Epidermal melanocyte (primary cell): ENCODE measurements around the gene HIP1R.
A peak's percentile ranks its signal among the peaks of the same experiment; 100 is the strongest.

Experiments
- DNase-seq: peaks from one replicate; pipeline ENCODE4 v3.0.0; 2011; ENCODE audit warnings: low spot score; ENCODE audit not compliant: insufficient read length

The HIP1R gene

DNA sequence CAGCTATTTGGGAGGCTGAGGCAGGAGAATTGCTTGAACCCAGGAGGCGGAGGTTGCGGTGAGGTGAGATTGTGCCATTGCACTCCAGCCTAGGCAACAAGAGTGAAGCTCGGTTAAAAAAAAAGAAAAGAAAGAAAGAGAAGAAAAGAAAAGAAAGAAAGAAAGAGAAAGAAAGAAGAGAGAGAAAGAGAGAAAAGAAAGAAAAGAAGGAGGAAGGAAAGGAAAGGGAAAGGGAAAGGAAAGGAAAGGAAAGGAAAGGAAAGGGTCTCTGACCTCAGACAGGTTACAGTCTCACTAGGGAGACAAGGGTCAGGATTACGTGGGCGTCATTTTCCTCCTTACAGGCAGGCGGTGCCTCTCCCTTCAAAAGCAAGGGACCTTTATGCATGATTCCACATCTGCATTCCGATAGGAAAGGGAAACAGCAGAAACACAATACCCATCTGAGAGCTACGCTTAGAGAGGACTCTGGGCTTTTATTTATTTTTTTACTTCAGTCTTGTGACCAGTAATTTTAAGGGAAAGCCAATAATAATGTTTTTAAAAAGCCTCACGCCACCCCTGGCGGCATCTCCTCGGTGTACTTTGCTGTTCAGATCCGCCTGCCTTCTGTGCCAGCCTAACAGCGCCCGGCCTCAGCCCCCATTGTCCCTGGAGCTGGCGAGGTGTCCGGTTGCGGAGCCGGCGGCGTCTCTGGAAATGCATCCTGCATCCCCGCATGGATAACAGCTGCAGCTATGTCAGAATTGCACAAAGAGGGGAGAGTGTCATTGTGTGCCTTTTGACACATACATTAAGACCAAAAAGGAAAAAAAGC, 945 bp upstream of the HIP1R start:
- peak; percentile 80 for DNase-seq

DNA sequence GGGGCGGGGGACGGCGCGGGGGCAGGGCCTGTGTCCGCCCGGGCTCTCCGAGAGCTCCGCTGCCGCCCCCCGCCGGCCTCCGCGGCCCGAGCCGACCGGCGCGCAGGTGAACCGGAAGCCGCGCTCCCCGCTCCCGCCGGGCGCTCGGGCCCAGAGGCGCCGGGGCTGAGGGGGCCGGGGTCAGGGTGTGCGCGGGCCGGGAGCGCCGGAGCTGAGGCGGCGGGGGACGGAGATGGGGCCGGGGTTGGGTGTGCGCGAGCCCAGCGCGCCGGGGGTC, 431 bp downstream of the HIP1R start:
- DNase-seq: no peak

DNA sequence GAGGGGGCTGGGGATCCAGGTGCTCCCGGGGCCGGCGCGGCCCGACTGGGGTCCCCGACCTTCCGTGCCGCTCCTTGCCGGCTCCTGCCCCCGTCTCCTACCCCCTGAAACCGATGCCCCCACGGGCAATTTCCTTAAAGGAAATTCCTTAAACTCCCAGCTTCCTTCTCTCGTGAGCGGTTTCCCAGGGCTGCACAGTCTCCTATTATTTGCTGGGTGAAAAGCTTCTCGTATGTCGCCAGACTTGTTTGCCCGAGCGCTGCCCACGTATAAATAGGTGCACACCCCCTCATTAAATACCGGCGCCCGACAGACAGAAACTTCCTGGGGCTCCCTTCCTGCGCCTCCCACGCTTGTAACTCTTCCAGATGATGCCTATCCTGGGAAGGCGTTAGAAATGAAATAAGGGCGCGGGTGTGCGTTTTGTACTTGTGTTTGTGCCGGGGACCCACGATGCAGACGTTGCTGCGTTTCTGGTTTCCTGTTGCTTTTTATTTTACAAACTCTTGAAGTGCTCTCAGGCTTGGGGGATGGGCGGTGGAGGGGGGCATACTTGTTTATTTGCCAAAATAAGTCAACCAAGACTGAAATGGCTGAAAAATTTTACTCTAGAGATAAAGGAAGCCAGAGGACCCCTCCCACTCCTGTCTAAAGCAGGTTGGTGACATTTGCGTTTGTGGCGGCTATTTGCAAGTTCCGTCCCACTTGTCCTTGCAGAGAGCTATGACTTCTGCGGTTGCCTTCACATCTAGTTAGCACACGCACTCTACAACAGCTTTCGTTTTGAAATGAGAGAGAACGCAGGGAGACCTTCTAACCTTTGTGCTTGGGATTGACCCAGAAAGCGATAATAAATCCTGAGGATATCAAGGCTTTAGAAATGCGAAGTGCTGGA, 1.0 kb downstream of the HIP1R start:
- no peak for DNase-seq

DNA sequence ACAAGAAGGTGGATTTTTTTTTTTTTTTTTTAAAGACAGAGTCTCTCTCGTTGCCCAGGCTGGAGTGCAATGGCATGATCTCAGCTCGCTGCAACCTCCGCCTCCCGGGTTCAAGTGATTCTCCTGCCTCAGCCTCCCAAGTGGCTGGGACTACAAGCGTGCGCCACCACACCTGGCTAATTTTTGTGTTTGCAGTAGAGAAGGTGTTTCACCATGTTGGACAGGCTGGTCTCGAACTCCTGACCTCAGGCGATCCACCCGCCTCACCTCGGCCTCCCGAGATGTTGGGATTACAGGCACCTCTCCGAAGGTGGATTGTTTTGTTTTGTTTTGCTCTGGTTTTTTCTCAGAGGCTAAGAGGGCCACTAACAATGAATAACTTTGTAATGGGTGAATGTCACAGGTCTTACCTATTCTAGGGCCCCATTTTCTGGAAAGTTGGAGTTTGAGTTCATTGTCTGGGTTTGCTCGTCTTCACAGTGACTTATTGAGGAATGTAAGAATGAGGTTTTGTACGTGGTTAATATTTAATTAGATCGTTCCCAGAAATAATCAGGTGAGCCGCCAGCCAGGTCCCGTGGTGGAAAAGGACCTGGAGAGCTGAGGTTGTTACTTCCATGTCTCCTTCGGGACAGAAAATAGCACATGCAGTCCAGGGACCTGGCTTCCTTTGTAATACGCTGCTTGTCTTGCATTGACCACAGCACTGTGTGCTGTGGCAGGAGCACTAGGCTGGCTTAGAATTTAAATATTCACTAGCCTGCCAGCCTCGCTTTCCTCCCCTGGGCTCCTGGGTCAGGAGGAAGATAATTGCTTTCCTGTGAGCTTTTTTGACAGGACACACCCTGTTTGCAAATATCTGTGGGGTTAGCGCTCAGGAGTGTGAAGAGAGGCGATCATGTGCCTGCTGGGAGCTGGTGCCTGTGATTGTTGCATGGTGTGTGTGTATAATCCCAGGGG, 2.3 kb downstream of the HIP1R start:
- no peak for DNase-seq

DNA sequence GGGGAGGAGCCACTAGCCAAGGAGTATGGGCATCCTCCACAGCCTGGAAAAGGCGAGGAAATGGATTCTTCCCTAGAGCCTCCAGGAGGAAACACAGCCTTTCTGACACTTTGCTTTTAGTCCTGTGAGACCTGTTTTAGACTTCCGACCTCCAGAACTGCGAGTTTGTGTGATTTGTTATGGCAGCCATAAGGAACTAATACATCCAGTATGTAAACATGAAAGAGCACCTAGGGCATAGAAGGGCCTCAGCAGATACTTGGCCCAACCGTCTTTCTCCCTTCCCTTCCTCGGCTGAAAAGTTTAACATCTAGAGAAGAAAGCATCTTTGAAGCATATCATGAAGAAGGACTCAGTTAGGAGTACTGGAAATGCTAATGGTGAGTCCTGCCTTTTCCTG, 3.6 kb downstream of the HIP1R start:
- no peak for DNase-seq

DNA sequence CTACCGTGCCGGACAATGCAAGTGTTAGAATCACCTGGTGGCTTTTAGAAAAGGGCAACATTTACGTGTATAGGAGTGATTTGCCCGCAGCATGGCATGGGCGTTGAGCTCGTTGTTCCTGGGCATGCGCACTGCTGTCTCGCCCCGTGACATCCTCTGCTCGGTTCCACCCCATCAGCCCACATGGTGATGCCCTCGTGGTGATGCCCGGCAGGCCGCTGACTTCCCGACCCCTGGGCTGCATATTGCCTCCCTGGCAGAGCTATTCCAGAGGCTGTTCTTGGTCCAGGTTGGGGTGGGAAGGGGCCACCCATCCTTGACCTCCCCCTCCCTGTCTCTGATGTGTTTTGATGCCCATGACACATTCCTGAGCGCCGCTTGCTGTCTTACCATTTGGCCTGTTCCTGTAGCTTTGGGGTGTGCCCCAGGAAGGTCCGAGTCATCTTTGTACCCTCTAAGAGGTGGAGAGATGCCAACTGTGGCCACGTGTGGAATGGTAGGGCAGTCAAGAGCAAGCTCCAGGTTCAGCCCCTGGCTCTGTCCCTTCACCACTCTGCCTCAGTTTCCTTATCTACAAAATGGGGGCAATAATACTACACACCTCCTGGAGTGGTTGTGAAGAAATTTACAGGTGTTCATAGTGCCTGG, 4.8 kb downstream of the HIP1R start:
- DNase-seq: no peak

DNA sequence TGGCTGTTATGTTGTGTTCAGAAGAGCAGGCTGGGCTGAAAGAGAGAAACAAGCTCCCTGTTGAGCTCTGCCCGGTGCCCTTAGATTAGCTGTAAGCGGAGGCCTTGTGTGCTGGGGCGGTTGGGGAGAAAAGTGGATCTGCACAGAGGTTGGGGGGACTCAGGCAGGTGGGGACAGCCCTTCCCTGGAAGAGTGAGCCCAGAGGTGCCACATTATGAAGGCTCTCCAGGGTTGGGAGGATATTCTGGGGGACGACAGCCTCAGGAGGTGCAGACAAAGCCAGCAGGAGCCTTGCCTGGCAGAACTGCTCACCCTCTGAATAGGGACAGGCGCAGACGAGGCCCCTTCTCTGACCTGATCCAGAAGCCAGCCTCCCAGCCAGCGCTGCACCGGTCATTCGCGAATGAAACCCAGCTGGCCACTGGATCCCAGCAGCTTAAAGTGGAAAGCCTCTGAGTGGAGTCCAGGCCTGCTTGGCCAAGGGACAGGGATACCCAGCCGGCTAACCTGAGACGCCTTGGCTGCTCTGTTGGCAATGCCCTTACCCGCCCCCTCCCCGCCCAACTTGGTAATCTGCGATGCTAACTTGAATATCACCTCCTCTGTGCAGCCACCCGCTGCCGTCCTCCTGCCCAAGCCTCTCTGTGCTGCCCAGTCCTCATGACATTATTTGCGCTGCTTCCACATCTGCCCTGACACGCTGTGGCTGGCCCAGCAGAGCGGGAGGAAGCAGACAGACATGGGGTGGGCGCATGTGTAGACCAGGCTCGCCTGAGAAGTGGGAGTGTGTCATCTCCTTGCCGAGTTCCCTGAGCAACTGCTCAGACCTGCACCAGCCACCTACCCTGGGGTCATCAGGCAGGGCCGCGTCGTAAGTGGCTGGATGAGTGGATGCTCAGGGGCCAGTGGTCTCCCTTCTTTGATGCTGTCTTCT, 5.6 kb downstream of the HIP1R start:
- DNase-seq: no peak

DNA sequence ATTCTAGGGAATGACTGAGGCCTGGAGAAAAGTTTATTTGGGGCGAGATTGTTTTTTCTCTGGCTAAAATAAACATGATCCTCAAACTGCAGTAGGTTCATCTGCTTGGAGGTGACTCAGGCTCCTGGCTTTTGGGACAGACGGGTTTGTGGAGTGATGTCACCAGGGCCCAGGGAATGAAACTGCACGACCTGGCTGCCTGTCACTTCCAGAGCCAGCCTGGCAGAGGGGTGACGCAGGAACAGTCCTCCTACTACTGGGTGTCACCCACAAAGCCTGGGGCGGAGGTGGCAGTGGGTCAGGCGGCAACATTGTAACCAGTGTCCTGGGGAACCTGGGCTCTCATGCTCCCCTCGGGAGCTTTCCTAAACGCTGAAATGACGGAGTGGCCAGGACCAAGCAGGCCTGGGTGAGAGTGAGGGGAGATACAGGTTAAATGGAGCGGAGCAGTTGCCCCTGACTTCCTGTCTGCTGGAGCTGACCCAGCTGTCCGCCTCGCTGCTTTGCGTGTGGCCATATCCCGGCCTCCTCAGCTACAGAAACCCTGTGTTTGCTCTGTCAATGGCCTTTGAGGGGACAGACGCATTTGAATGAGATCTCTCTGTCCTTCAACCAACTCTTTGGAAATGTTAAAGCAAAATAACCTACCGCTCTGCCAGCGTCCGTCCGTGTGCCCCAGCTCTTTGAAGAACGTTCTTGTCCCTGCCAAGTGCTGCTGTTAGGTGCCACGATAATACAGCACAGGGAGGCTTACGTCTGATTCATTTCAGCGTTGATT, 6.5 kb downstream of the HIP1R start:
- no peak for DNase-seq

DNA sequence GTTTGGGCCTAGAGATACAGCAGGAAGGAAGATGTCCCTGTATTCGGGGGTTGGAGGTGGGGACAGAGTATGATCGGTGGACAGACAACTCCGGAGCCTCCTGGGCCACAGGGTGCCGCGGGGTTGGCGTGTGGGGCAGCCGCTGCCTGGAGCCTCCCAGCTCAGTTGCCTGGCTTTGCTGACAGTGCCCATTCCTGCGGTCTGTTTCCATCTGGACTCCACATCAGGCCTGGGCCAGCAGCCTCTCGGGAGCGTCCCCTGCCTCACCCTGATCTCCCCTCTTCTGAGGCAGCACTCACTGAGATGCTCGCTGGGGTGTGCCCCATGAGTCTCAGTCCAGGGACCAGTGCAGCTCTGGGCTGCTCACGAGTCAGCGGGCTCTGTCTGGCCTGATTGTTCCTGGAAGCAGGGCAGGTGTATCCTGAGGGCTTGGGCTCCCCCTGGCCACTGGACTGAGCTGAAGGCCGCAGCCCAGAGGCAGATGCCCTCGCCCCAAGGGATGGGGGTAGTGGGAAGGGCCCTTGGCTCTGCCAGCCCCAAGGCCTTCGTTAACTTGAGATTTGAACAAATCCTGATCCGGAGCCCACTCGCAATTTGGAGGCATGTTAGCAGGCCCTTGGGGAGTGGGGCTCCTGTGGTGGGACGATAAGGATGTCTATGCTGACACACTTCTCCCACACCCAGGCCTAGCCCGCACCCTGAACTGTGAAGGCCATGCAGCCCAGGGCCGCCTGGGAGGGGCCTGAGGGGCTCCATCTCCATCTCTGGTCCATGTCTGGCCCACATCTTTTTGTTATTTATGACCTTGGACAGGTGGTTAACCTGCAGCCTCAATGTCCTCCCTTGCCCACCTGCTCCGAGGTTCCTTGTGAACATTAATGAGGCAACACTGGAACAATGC, 7.5 kb downstream of the HIP1R start:
- peak; percentile 87 for DNase-seq

DNA sequence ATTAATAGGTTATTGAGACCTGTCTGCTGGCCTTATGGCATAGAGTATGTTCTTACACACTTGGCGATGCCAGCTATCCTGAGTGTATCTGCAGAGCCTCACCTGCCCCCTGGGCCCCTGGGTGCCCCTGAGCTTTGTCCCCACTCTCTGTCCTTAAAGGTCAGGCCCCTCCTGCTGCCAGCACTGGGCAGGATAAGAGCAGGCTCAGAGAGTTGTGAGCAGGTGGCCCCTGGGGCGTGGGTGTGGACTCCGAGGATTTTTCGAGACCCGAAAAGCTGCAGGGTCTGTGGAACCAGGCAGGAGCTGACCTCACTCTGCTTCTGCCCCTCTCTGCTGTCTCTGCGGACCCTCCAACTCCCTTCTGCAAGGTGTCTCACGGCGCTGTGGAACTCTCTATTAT, 8.2 kb downstream of the HIP1R start:
- DNase-seq: no peak

DNA sequence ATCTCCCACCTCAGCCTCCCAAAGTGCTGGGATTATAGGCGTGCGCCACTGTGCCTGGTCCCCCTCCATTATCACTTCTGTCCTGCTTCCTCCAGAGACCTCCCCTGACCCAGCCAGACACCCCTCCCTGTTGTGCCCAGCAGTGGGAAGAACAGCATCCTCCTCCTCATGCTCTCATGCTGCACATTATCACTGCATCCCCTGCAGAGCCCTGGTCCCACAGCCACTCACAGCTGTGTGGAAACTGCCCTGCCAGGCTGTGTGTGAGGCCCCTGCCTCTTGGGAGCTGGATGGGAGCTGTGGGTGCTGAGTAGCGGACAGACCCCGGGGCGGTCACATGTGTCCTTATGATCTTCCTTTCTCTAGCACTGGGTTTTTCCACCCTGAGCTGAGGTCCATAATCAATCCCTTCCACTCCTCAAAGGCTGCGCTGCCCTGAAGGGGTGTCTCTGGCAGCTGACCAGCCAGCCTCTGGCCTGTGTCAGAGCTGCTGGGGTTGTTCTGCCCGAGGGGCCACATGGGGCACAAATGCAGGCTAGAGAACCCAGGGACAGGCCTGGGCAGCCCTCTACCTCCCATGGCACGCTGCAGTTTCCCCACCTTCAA, 9.2 kb downstream of the HIP1R start:
- DNase-seq: peak; percentile 98

DNA sequence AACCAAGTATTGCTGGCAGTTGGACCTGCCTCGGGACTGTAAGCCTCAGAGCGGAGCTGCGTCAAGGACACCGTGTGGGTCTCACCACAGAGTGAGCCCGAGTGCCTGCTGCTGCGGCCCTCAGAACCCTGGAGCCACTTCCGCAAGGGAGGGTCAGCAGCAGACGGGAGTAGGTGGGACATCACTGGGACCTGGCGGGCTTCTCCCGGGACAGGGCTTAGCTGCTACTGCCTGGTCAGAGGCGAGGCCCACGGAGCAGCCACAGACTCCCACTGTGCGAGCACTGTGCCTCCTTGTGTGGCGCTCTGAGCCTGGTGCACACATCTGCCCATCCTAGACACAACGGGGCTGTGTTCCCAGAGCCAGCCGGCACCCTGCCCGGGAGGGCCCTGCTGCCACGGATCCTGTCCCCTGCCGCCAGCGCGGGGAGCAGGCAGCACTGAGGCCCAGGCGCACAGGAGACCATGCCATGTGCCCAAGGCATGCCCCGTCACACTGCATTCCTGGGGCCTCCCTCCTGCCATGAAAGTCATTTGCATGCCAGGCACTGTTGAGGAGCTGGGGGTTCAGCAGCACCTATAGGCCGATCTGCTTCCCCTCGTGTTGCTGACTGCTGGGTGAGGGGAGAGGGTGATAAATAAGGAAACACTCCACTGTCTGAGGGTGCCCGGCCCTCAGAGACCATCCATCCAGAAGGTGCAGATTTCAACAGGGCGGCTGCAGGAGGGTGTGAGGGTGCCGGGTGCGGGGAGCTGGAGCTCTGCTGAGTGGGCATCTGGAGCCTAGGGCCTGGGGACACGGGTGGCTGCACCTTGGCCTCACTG, 10.0 kb downstream of the HIP1R start:
- no peak for DNase-seq

DNA sequence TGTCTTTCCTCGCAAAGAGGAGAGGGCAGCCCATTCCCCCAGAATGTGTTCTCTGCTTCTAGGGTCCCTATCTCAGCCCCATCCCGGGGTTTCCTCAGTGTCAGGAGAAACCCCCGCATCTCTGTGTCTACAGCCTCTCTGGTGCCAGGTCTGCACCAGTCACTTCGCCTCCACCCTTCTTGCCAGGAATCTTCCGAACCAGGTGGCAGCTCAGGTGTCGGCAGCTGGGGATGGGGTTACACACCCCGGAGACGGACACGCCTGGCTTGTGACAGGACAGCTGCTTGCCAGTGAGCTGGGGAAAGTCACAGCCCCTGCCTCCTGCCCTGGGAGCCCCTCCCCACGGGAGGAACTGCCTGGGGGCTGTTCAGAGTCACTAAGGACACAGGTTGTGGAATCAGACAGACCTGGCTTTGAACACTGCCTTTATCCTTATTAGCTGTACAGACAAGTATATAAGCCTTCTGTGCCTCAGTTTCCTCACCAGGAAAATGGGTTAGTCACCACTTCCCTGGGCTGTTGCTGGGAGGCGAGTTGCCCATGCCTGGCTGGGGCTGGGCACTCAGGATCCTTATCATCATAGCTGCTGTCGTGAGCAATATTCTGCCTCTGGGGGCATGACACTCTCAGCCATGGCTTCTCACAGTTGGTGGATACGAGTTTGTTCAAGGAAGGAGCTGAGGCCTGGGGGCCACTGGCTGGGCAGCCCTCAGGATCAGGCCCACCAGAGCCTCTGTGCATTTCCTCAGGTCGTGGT, 10.8 kb downstream of the HIP1R start:
- no peak for DNase-seq

DNA sequence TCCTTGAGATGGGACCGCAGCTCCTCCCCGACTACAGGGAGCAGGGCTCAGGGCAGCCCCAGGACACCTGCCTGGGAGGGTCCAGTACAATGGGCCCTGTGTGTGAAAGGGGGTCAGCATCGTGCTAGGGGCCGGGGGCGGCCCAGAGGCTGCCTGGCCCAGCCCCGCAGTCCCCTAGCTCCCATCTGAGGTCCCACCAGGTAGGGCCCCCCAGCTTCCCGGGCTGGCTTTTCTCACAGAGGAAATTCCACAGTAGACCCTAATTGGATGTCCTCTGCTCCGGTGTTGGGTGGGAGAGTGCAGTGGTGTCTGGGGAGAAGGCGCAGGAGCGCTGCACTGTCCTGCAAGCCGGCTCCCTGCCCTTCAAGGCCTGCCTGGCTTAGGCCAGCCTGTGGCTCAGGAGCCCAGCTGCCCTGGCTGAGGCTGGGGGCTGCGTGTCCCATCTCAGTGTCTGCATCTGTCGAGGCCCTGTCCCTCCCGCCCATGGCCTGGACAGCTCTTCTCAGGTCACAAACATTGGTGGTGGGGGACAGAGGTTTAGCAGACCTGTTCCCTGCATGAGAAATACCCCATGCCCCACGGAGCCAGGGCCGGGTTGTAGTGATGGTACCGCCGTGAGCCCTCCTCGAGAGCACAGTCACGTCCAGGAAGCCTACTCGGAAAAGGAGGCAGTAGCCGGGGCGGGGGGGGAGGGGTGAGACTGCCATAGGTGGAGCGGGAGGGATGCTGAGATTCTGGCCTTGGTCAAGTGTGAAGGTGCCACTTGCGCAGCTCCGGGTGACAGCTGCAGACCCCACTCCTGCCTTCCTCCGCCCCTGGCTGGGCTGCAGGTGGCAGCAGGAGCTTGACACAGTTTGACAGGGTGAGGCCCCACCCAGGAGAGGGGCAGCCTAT, 11.6 kb downstream of the HIP1R start:
- no peak for DNase-seq

DNA sequence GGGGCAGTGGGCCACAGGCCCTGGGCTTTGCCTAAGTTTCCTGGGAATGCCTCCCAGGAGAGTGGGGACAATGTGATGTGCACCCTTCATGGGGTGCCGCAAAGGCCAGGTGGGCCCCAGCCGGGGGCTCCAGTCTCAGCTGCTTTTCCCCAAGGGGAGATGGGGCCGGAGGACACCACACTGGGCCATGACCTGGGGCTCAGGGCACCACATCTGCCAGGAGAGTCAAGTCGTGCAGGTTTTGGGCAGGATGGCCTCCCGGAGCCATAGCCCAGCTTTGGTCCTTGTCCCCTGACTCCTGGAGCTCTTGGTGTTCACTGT, 12.2 kb downstream of the HIP1R start:
- DNase-seq: no peak
